GM12878 (cell line): ENCODE data around the gene ATXN1L. TPM values are rescaled to one million over a fixed set of nuclear protein-coding genes. Genes with fewer than 3 reads are reported as not detected.
A peak's percentile ranks its signal among the peaks of the same experiment; 100 is the strongest.

Source experiments
- CEBPZ ChIP-seq: fragments of 150-350 bp; IDR thresholded peaks from 2 replicates; pipeline ENCODE4 v1.6.1; 2016; ENCODE audit warnings: low read depth, low read length
- FOXK2 ChIP-seq: fragments of 450-650 bp; IDR thresholded peaks from 2 replicates; pipeline ENCODE4 v1.6.1; 2017; ENCODE audit warnings: mild to moderate bottlenecking, moderate library complexity
- HDAC2 ChIP-seq: fragments of 200-600 bp; sonication (generic); IDR thresholded peaks from 2 replicates; pipeline ENCODE4 v1.6.1; 2017
- KDM1A ChIP-seq: fragments of 200-600 bp; sonication (generic); IDR thresholded peaks from 2 replicates; pipeline ENCODE4 v1.6.1; 2016; ENCODE audit warnings: borderline replicate concordance
- MAX ChIP-seq: IDR thresholded peaks from 2 replicates; pipeline ENCODE4 v1.6.1; 2012; ENCODE audit warnings: low read depth, low read length, improper control_type of control experiment
- MTA2 ChIP-seq: fragments of 450-650 bp; IDR thresholded peaks from 2 replicates; pipeline ENCODE4 v1.6.1; 2016; ENCODE audit warnings: low read depth, mild to moderate bottlenecking, moderate library complexity
- MTA3 ChIP-seq: IDR thresholded peaks from 2 replicates; pipeline ENCODE4 v1.6.1; 2012; ENCODE audit warnings: low read length, inconsistent platforms, borderline replicate concordance
- NBN ChIP-seq: fragments of 450-650 bp; IDR thresholded peaks from 2 replicates; pipeline ENCODE4 v1.6.1; 2016
- NFXL1 ChIP-seq: fragments of 450-650 bp; IDR thresholded peaks from 2 replicates; pipeline ENCODE4 v1.6.1; 2017; ENCODE audit warnings: antibody characterized with exemption, mild to moderate bottlenecking, borderline replicate concordance
- NFYB ChIP-seq: IDR thresholded peaks from 2 replicates; pipeline ENCODE4 v1.6.1; 2011; ENCODE audit warnings: low read depth, mild to moderate bottlenecking, low read length, improper control_type of control experiment, moderate library complexity; ENCODE audit not compliant: insufficient read depth
- PAX5 ChIP-seq: IDR thresholded peaks from 2 replicates; pipeline ENCODE4 v1.6.1; 2011; ENCODE audit warnings: low read depth, low read length, borderline replicate concordance
- PAX8 ChIP-seq: fragments of 450-650 bp; IDR thresholded peaks from 2 replicates; pipeline ENCODE4 v1.6.1; 2017; ENCODE audit warnings: mild to moderate bottlenecking, moderate library complexity
- POU2F2 ChIP-seq: IDR thresholded peaks from 3 replicates; pipeline ENCODE4 v1.6.1; 2011; ENCODE audit warnings: low read depth, mild to moderate bottlenecking, low read length, borderline replicate concordance
- RAD21 ChIP-seq: IDR thresholded peaks from 2 replicates; pipeline ENCODE4 v1.6.1; 2011; ENCODE audit warnings: mild to moderate bottlenecking, low read depth, low read length, moderate library complexity; ENCODE audit not compliant: insufficient read depth
- RBBP5 ChIP-seq: fragments of 200-600 bp; sonication (generic); conservative IDR thresholded peaks from 2 replicates; pipeline ENCODE4 v1.6.1; 2016
- SMARCA5 ChIP-seq: fragments of 450-650 bp; IDR thresholded peaks from 2 replicates; pipeline ENCODE4 v1.6.1; 2017; ENCODE audit warnings: mild to moderate bottlenecking
- SMC3 ChIP-seq: IDR thresholded peaks from 2 replicates; pipeline ENCODE4 v1.6.1; 2011; ENCODE audit warnings: low read length, improper control_type of control experiment, borderline replicate concordance
- SUPT20H ChIP-seq: IDR thresholded peaks from 2 replicates; pipeline ENCODE4 v1.6.1; 2011; ENCODE audit warnings: low read depth, mild to moderate bottlenecking, low read length, moderate library complexity, borderline replicate concordance; ENCODE audit not compliant: control insufficient read depth
- TARDBP ChIP-seq: IDR thresholded peaks from 2 replicates; pipeline ENCODE4 v1.6.1; 2016; ENCODE audit warnings: borderline replicate concordance
- YY1 ChIP-seq: IDR thresholded peaks from 2 replicates; pipeline ENCODE4 v1.6.1; 2011; ENCODE audit warnings: low read depth, mild to moderate bottlenecking, low read length
- ZBTB33 ChIP-seq: fragments of 450-650 bp; IDR thresholded peaks from 2 replicates; pipeline ENCODE4 v1.6.1; 2017; ENCODE audit warnings: mild to moderate bottlenecking
- ZBTB4 ChIP-seq: fragments of 450-650 bp; formaldehyde crosslinking; IDR thresholded peaks from 2 replicates; pipeline ENCODE4 v1.4.0; 2022; ENCODE audit warnings: mild to moderate bottlenecking, moderate library complexity
- ZNF274 ChIP-seq: IDR thresholded peaks from one replicate; pipeline ENCODE4 v1.8.0; 2011; ENCODE audit not compliant: insufficient read length, insufficient read depth
- polyA plus RNA-seq, 11 experiments: library from polyadenylated mRNA; depleted of rRNA in 4 of 11; unstranded in 6 of 11; stranded (reverse) in 5 of 11; fragments of >200 nt; fragmentation: Nextera tagmentation in 4 of 11; fragmentation: Illumina TruSeq in 1 of 11; extraction: Ambion mirVana in 4 of 11; extraction: Trizol in 1 of 11; gene quantifications; 1 replicate in 1 of 11; 2 replicates in 10 of 11; pipeline versions ENCODE4 v1.2.1 to v1.2.3, GENCODE V29; 2011 to 2016; ENCODE audit warnings: inconsistent platforms in 2 of 11, missing spikeins in 2 of 11, low read depth in 1 of 11
- total RNA-seq, 4 experiments: library from RNA; depleted of rRNA in 3 of 4; stranded (reverse); fragments of >200 nt in 3 of 4; fragmentation: Illumina TruSeq in 1 of 4; extraction: Trizol in 1 of 4; gene quantifications; 2 replicates each; pipeline versions ENCODE4 v1.2.1 to v1.2.3, GENCODE V29; 2013 to 2021

The ATXN1L gene
- total and polyA plus RNA-seq, 10 of the 15 experiments (the other 5 are each of a cell fraction or from before 2014, with no cell fraction given), result 1.8 to 14.6 (median 9.2) TPM

GRCh38 chr16:71882505-71883167 lies 36.9 kb downstream of the ATXN1L start (continued):
- peak; percentile 85; the same call in 1 of the 3 replicates for TF ChIP-seq POU2F2
- no peak for TF ChIP-seq KDM1A
- no peak for TF ChIP-seq NFXL1
- no peak for TF ChIP-seq CEBPZ
- TF ChIP-seq PAX5, result peak; percentile 95
- TF ChIP-seq SUPT20H, result no peak
- TF ChIP-seq SMC3, result peak; percentile 80; the same call in 1 of the 2 replicates
- TF ChIP-seq NBN, result 0 out of 2 replicates have a peak, but pooled peaks have one; percentile 46
- peak; percentile 66; the same call in 1 of the 2 replicates for TF ChIP-seq YY1
- TF ChIP-seq RBBP5, result no peak
- no peak for TF ChIP-seq MTA3
- TF ChIP-seq FOXK2, result peak; percentile 45
- no peak; the same call in 1 of the 2 replicates for TF ChIP-seq SMARCA5
- TF ChIP-seq MTA2, result peak; percentile 61
- no peak for TF ChIP-seq NFYB
- TF ChIP-seq ZBTB33, result no peak
- no peak for TF ChIP-seq TARDBP
- TF ChIP-seq HDAC2, result no peak
- peak; percentile 70; the same call in 1 of the 2 replicates for TF ChIP-seq PAX8
- peak; percentile 77 for TF ChIP-seq RAD21
- no peak for TF ChIP-seq MAX
- TF ChIP-seq ZNF274, result no peak
- no peak for TF ChIP-seq ZBTB4
